GM18907 (cell line): Measurements from ENCODE around the gene ADAMTSL3.
"Not testable (repeated sequence)": the region's sequence is repeated elsewhere in the genome, so short reads cannot be mapped to it uniquely, and the experiment has no call there.

Source experiments
- ATAC-seq: cut with Tn5 transposase; IDR thresholded peaks from one replicate; pipeline ENCODE4 v1.9.1; 2021; ENCODE audit warnings: mild to moderate bottlenecking, moderate library complexity; ENCODE audit not compliant: unreplicated experiment

Gene ADAMTSL3

DNA sequence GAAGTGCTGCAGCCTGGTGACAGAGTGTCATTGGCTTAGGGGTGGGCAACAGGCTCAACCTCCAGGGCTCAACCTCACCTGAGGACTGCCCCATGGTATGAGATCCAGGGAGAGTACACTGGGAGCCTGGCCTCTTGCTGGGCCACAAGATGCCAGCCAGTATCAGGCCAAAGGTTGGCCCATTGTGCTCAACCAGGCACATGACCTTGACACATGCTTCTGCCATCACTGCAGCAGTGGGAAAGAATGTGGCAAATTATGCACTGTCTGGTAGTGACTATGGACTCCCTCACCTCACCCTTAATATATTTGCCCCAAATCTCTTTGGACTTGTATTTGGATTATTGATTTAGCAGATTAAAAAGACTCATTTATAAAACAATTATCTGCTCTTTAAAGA lies 347.7 kb downstream of the ADAMTSL3 start:
- no peak for ATAC-seq

DNA sequence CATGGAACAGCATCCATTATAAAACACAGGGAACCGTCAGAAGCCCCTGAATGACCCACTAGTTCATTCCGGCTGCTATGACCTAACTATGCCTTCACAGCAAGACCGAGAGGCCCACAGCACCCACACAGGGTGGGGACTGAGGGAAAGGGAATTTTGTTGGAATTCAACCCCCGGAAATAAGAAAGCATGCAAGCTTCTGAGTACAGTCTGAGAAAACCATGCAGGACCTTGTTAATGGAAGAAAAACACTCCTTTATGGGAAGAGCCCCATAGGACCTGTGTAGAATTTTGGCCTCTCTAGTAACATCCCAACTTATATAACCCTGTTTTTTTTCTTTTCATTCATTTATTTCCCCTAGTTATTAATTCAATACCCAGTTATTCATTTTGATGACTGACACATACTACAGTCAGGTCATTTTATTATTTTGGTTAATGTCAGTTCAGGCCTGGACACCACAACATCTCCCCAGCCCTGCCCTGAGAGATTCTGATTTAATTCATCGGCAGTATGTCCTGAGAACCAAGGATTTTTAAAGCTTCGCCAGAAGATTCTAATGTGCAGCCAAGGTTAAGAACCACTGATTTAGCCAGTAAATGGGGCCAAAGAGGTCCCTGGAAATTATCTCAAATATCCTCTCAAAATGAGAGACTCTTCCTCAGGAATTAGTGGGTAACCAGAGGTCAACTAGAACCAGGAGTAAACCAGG lies 350.0 kb downstream of the ADAMTSL3 start:
- ATAC-seq, result no peak

DNA sequence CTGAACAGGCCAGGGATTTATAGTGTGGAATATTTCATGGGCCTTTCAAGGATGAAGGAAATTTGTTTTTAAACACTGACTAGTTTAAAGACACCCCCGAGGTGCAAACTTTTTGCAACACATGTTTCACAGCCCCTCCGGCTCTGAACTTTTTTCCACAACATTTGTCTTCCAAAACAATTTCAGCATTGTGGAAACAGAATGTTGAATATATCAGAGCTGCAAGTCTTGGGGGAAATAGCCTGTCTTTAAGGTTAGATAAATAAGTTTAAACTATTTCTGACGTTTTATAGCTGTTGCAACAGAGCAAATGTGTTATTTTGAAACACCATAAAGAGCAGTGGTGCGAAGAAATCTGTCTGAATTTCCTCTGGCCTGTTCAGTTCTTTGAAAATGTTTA lies 352.5 kb downstream of the ADAMTSL3 start:
- no peak for ATAC-seq

DNA sequence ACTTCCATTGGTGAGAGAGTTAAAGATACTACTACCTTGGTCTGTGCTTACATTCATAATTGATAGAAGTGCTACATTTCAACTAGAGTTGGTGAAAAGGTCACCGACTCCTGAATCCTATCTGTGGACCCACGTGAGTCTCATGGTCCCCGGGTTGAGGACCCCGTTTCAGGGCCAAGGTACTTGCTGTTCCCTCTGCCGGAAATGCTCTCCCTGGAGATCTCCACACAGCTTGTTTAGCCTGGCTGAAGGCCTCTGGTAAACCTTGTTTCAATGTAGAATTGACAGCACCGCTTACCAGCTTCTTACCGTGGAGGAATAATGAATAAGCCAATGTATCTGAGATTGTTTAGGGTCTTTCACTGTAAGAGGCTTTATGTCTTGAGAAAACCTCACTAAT lies 355.7 kb downstream of the ADAMTSL3 start:
- ATAC-seq, result no peak

DNA sequence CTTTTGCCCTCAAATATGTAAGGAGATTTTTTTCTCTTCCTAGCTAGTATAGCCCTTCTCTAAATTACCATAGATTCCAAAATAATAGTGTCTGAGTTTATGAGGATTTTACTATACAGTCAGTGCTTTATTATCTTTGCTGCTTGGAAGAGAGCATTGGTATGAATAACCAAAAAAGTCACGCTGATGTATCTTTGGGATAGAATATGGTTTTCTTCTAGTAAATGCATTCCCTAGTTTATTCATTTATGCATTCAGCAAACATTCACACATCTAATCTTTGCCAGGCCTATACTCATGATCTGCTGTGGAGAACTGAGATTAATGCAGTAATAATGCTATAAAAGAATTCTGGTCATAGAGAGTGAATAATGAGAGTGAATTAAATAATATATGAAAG lies 356.3 kb downstream of the ADAMTSL3 start:
- no peak for ATAC-seq

DNA sequence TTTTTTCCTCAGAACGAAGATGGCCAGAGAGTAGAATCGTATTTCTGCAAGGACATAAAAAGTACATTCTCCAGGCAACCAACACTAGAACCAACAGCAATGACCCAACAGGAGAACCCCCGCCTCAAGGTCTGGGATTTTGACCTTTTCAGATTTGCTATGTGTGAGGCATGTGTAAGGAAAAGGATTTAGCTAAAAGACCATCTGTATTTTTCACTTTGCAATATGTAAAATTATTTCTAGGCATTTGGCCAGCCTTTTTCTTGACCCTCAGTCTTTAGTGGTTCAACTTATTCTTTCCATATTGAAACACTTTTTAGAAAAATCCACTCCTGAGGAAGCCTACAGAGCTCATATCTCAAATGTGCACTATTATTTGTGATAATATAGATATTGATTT lies 362.4 kb downstream of the ADAMTSL3 start:
- no peak for ATAC-seq

DNA sequence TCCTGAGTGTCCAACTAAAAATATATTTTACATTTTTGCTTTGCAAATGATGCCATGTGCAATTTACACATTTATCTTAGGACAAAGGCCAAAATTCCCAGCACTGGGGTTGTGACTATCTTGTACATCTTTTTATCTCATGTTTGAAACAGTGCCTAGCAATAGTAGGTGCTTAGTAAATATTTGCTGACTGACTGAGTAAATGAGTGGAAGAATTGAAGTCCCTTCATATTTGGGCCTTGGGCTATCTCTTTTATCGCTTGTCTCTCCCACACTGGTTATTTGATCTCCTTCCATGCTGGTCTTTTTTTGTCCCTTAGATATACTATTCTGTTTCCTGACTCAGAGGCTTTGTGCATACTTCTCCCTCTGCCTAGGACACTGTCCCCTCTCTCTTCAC lies 368.6 kb downstream of the ADAMTSL3 start:
- ATAC-seq, result no peak

DNA sequence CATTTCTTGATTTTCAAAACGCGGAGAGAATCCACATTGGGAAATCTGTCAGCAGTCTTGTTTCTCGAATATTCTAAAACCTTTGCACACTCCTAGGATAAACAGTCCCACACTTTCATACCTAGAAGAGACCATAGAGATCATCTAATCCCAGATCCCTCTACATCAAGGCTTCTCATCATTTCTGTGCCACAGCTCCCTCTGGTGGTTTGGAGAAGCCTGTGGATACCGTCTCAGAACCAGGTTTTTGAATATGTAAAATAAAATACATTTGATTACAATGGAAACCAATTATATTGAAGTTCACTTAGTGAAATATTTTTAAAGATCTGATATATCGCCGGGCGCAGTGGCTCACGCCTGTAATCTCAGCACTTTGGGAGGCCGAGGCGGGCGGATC lies 369.7 kb downstream of the ADAMTSL3 start:
- ATAC-seq, result no peak

DNA sequence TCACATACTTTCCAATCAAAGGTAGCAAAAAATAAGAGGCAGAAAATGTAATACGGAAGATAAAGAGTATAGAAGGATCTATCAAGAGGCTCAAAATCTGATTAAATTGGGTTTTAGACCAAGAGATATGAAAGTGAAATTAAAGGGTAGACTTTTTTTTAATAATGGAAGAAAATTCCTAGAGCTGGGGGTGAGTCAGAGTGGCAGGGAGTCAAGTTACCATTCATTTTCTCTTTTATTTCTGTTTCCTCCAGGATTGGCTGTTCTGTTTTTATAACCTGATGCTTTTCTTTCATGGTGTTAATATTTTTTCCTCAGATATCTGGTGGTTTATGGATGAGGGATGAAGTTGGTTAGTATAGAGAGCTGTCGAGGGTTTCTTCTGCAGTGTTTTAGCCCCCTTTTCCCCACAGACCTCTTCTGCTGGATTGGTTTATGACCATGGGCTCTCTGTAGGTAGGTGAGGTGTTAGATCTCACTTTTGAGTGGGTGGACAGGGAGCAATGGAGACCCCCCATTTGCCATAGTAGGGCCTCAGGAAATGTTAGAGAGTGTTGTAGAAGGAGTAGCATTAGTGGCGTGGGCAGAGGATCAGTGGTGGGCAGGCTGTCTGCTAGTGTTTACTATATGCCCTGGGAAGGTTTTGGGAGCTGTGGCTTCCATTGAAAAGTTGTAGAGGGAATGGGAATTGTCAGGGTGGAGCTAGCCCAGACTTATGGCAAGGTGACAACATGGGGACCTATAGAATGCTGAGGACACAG lies 380.1 kb downstream of the ADAMTSL3 start:
- no peak for ATAC-seq

DNA sequence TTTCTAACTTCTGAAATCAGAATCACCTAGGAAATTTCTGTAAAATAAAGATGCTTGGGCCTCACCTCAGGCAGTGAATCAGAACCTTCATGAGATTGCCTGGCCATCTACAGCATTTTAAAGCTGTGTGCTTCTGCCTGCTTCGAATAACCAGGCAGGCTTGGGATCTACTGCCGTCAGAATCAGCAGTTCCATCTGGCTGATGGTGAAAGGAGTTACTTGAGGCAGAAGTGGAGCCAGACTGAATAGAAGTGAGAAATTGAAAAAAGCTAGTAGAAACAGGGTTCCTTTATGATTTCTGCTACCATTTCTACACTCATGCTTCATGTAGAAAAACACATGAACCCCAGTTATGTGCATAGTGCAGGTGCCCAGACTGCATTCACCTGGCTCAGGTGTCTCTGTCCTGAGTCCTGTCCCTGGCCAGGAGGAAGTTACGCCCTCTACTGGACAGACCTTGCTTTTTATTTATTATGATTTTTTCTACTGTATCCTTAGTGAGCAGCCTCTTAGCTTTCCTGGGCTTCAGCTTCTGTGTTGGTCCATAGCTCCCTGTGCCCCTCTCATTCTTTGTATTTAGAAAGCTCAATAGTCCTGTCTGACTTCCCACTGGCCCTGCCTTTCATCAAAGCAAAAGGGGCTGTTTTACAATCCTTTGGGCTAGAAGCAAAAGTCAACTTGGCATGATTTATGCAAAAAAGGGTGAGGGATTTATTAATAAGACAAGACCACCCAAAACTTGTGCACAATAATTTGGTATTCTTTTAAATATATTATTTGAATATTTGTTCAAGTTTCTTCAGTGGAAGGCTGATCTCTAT lies 380.9 kb downstream of the ADAMTSL3 start:
- no peak for ATAC-seq

DNA sequence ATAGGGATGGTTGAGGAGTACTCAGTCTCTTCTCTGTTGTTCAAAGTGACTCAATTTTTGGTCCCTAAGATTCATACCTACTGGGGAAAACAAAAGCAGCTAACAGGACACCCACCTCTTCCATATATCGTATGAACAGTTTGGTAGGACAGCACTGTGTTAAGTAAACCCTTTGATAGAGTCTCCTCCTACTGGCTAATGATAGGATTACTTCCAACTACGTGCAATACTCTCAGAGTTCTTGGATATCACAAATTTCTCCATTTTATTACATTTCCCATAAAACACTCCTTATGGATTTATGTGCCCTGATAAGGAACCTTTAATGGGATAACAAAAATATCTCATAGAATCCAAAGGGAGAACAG lies 381.5 kb downstream of the ADAMTSL3 start:
- ATAC-seq, result no peak

DNA sequence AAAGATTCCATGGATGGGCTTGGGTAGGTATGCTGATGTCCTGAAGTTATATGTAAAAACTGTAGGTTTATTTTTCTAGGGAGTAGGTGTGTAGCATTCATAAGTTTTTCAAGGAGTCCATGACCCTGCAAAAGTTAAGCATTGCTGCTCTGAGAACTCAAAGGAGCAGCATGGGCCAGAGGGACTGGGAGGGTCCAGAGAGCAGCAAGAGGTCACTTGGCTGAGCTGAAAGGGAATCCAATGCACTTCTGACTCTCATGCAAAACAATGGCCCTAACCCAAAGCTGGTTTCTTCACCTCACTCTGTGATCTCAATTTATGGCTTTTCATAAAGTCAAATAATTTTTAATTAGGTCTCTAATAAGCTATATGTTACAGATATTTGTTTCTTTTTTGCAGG lies 383.4 kb downstream of the ADAMTSL3 start:
- ATAC-seq, result no peak

DNA sequence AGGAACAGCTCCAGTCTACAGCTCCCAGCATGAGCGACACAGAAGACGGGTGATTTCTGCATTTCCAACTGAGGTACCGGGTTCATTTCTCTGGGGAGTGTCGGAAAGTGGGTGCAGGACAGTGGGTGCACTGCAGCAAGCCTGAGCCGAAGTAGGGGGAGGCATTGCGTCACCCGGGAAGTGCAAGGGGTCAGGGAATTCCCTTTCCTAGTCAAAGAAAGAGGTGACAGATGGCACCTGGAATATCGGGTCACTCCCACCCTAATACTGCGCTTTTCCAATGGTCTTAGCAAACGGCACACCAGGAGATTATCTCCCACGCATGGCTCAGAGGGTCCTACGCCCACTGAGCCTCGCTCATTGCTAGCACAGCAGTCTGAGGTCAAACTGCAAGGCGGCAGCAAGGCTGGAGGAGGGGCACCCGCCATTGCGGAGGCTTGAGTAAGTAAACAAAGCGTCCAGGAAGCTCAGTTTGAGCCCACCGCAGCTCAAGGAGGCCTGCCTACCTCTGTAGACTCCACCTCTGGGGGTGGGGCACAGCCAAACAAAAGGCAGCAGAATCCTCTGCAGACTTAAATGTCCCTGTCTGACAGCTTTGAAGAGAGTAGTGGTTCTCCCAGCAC lies 388.6 kb downstream of the ADAMTSL3 start:
- not testable (repeated sequence) for ATAC-seq

DNA sequence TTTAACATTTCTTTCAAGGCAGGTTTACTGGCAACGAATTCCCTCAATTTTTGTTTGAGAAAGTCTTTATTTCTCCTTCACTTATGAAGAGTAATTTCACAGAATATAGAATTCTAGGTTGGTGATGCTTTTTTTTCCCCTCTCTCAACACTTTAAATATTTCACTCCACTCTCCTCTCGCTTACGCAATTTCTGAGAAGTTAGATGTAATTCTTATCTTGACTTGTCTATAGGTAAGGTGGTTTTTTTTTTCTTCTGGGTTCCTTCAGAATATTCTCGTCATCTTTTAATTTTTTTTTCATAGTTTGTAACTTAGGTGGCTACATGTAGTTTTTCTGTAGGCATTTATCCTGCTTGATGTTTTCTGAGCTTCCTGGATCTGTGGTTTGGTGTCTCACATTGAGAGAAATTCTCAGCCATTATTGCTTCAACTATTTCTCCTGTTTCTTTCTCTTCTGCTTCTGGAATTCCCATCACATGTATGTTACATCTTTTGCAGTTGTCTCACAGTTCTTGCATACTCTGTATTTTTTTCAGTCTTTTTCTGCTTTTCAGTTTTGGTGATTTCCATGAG lies 392.2 kb downstream of the ADAMTSL3 start:
- no peak for ATAC-seq

DNA sequence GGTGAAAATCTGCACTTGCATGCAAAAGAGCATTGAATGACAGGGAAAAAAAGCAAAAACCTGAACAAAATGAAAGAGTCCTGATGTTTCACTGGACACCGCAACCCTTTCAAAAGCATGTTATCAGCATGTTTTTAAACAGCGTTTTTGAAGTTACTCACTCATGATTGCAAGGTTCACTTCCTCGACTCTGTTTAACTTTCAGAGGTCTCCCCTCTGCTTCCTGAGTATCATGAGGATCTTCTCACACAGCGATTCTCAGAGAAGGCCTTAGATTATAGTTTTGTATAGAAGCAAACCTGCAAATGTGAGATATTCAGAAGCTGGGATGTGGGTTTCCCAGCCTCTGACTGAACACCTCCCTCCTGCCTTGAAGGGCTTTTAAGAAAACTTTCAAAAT lies 395.6 kb downstream of the ADAMTSL3 start:
- not testable (repeated sequence) for ATAC-seq

DNA sequence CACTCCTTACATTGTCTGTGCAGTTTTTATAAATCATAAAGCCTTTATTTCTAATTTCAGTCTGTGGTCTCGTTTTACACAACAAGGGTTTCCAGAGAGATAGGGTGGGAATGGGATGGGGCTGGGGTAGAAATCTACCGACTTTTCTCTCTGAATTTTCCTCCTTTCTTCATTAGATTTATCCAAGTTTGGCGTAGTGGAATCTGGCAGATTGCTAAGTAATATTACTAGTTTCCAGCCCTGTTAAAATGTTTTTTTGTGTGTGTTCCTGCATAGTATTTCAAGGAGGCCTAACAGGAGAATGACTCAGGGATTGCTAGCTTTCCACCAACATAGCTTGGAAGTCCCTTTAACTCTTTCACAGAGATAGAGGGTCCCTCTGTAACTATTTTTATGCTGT lies 396.2 kb downstream of the ADAMTSL3 start:
- ATAC-seq, result no peak

DNA sequence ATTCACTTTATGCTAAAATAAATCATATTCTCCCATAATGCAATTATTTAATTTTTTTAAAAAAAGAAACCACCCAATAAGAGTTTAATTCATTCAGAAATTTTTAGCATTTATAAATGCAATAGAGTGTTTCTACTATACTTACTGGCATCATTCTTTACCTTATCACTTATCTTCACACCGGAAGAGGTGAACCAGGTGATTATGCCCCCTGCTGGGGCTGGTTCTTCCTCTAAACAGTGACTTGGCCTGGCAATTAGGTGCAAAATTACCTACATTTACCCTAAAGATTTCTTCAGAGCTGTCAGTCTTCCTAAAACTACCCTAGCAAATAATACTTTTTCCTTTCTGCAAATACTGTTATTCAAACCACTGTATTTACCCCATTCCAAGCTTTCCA lies 397.2 kb downstream of the ADAMTSL3 start:
- not testable (repeated sequence) for ATAC-seq

DNA sequence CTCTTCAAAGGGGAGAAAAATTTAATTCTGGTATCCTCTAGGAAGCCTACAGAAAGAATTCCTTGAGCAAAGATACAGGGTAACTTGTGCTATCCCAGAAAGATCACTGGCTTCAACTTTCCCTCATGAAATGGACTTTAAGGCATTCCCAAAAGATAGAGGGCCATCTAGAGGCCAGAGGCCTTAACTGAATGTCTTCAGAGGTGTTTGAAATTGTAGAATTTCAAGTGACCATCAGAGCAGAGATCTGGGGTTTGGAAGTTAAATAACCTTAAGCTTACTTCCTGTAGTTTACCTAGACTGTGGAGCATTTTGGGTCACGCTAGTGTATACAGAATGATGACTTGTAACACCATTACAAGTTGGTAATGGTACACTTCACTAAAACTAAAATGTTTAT lies 400.6 kb downstream of the ADAMTSL3 start:
- not testable (repeated sequence) for ATAC-seq

DNA sequence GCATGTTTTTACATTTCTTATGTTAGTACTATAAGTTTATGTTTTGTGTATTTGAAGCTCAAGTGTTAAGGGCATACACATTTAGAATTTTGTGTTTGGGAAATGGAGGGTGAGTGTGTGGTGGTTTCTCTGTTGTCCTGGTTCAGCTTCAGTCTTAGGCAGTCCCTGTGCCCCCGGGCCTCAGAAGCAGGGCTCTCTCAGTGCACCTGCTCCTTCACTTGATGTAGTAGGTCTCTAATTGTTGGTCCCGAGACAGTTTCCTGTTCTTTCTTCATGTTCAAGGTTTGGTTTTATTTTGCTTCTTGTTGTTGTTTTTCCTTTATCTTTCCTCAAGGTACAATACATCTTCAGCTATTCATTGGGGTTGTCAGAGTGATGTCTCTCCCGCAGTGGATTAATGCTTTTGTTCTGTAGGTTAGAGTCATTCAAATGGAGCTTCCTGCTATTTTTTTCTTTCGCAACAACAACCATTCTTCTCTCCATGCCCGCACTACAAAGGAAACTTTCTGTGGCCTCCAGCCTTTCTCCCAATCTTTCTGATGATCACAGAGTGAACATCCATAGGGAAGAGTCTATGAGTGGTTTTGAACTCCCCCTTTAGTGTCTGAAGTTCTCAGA lies 403.9 kb downstream of the ADAMTSL3 start:
- no peak for ATAC-seq

DNA sequence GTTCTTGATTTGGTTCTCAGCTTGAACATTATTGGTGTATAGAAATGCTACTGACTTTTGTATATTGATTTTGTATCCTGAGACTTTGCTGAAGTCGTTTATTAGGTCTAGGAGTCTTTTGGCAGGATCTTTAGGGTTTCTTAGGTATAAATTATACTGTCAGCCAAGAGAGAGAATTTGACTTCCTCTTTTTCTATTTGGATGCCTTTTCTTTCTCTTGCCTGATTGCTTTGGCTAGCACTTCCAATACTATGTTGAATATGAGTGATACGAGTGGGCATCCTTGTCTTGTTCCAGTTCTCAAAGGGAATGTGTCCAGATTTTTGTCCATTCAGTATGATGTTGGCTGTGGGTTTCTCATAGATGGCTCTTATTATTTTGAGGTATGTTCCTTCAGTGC lies 409.8 kb downstream of the ADAMTSL3 start:
- ATAC-seq, result not testable (repeated sequence)
